Medulla oblongata (tissue), 1 donor: Measurements from ENCODE around the gene PCSK4.

Experiments
- DNase-seq: peaks from one replicate; pipeline ENCODE4 v3.0.0-alpha.2; 2015; ENCODE audit errors: extremely low spot score

PCSK4 gene

DNA sequence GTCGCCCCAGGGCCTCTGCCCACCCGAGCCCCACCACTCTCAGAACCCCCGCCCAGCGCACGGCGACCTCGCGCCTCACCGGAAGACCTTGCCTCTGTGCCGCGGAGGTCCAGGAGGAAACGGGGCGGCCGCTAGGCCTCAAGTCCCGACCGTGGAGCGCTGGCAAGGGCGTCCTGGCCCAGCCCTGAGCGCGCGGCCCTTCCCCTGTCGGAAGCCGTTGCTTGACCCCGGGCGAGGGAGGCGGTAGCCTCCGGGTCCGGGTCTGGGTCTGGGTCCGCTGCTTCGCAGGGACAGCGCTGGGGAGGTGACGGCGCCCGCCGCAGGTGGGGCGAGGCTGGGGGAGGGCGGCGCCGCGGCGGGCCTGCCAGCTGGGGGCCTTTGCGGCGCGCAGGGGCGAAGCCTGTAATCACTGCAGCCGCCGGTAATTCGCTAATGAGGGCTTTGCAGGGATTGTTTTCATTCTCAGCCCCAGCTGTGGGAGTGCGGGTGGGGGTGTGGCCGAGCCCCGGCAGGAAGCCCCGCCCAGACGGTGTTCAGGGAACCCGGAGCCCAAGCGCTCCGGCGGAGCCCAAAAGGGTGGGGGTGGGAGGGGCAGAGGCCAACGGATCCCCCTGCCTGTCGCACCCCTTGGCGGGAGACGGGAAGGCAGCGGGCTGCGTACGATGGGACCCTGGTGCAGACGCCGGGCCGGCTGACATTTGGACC is 19.7 kb downstream of the PCSK4 start:
- no peak for DNase-seq

DNA sequence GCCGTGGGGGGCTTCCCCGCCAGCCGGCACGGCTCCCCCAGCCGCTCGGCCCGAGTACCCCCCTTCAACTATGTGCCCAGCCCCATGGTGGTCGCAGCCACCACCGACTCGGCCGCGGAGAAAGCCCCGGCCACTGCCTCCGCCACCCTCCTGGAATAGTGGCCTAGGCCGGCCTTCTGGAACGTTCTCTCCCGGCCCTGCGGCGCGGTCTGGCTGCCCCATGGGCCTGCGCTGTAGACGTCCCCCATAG is 20.2 kb downstream of the PCSK4 start:
- DNase-seq = no peak

DNA sequence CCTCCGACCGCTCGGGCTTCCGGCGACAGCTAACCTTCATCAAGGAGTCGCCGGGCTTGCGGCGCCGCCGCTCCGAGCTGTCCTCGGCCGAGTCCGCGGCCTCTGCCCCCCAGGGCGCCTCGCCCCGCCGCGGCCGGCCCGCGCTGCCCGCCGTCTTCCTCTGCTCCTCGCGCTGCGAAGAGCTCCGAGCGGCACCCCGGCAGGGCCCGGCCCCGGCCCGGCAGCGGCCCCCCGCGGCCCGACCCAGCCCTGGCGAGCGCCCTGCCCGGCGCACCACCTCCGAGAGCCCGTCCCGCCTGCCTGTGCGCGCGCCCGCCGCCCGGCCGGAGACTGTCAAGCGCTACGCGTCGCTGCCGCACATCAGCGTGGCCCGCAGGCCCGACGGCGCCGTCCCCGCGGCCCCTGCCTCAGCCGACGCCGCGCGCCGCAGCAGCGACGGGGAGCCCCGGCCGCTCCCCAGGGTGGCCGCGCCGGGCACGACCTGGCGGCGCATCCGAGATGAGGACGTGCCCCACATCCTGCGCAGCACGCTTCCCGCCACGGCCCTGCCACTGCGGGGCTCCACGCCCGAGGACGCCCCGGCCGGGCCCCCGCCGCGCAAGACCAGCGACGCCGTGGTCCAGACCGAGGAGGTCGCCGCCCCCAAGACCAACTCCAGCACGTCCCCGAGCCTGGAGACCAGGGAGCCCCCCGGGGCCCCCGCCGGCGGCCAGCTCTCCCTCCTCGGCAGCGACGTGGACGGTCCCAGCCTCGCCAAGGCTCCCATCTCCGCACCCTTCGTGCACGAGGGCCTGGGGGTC is 20.7 kb downstream of the PCSK4 start:
- DNase-seq = no peak

DNA sequence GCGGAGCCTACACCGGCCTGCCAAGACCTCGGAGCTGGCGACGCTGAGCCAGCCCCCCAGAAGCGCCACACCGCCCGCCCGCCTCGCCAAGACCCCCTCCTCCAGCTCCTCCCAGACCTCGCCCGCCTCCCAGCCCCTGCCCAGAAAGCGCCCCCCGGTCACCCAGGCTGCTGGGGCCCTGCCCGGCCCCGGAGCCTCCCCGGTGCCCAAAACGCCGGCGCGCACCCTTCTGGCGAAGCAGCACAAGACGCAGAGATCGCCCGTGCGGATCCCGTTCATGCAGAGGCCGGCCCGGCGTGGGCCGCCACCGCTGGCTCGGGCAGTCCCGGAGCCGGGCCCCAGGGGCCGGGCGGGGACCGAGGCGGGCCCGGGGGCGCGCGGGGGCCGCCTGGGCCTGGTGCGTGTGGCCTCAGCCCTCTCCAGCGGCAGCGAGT is 21.3 kb downstream of the PCSK4 start:
- no peak for DNase-seq

DNA sequence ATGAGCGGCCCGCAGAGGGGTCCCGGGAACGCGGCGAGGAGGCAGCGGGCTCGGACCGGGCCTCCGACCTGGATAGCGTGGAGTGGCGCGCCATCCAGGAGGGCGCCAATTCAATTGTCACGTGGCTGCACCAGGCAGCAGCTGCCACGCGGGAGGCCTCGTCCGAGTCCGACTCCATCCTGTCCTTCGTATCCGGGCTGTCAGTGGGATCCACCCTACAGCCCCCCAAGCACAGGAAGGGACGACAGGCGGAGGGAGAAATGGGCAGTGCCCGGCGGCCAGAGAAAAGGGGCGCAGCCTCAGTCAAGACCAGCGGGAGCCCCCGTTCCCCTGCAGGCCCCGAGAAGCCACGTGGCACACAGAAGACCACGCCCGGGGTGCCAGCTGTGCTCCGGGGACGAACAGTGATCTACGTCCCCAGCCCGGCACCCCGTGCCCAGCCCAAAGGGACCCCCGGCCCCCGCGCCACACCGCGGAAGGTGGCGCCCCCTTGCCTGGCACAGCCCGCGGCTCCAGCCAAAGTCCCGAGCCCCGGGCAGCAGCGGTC is 21.8 kb downstream of the PCSK4 start:
- no peak for DNase-seq

DNA sequence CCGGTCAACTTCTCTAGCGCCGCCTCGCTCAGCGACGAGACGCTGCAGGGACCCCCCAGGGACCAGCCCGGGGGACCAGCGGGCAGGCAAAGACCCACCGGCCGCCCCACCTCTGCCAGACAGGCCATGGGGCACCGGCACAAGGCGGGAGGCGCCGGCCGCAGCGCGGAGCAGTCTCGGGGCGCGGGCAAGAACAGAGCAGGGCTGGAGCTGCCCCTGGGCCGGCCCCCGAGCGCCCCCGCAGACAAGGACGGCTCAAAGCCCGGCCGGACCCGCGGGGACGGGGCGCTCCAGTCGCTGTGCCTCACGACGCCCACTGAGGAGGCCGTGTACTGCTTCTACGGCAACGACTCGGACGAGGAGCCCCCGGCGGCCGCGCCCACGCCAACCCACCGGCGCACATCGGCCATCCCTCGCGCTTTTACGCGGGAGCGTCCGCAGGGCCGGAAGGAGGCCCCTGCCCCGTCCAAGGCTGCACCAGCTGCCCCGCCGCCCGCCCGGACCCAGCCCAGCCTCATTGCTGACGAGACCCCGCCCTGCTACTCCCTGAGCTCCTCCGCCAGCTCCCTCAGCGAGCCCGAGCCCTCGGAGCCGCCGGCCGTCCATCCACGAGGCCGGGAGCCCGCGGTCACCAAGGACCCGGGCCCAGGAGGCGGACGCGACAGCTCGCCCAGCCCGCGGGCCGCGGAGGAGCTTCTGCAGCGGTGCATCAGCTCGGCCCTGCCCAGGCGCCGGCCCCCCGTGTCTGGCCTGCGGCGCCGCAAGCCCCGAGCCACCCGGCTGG is 22.5 kb downstream of the PCSK4 start:
- no peak for DNase-seq

DNA sequence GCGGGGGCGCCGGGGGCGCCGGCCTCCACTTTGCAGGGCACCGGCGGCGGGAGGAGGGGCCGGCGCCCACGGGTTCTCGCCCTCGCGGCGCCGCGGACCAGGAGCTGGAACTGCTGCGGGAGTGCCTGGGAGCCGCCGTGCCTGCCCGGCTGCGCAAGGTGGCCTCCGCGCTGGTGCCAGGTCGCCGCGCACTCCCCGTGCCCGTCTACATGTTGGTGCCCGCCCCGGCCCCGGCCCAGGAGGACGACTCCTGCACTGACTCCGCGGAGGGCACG is 23.0 kb downstream of the PCSK4 start:
- no peak for DNase-seq

DNA sequence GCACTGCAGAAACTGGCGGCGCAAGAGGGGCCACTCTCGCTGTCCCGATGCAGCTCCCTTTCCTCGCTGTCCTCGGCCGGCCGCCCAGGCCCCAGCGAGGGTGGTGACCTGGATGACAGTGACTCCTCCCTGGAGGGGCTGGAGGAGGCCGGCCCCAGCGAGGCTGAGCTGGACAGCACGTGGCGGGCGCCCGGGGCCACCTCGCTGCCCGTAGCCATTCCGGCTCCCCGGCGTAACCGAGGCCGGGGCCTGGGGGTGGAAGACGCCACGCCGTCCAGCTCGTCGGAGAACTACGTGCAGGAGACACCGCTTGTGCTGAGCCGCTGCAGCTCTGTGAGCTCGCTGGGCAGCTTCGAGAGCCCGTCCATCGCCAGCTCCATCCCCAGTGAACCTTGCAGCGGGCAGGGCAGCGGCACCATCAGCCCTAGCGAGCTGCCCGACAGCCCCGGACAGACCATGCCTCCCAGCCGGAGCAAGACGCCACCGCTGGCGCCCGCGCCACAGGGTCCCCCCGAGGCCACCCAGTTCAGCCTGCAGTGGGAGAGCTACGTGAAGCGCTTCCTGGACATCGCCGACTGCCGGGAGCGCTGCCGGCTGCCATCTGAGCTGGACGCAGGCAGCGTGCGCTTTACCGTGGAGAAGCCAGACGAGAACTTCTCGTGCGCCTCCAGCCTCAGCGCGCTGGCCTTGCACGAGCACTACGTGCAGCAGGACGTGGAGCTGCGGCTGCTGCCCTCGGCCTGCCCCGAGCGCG is 23.5 kb downstream of the PCSK4 start:
- no peak for DNase-seq

DNA sequence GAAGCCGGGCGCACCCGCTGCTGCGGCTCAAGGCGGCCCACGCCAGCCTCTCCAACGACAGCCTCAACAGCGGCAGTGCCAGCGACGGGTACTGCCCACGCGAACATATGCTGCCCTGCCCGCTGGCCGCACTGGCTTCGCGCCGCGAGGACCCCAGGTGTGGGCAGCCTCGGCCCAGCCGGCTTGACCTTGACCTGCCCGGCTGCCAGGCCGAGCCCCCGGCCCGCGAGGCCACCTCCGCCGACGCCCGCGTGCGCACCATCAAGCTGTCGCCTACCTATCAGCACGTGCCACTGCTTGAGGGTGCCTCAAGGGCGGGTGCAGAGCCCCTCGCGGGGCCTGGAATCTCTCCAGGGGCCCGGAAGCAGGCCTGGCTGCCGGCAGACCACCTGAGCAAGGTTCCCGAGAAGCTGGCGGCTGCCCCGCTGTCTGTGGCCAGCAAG is 24.1 kb downstream of the PCSK4 start:
- no peak for DNase-seq

DNA sequence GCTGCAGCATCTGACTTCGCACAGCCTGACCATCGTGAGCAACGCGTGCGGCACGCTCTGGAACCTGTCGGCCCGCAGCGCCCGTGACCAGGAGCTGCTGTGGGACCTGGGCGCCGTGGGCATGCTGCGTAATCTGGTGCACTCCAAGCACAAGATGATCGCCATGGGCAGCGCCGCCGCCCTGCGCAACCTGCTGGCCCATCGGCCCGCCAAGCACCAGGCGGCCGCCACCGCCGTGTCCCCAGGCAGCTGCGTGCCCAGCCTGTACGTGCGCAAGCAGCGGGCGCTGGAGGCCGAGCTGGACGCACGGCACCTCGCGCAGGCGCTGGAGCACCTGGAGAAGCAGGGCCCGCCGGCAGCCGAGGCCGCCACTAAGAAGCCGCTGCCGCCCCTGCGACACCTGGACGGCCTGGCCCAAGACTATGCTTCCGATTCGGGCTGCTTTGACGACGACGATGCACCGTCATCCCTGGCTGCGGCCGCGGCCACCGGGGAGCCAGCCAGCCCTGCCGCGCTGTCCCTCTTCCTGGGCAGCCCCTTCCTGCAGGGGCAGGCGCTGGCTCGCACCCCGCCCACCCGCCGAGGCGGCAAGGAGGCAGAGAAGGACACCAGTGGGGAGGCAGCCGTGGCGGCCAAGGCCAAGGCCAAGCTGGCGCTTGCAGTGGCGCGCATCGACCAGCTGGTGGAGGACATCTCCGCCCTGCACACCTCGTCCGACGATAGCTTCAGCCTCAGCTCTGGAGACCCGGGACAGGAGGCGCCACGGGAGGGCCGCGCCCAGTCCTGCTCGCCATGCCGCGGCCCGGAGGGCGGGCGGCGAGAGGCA is 24.7 kb downstream of the PCSK4 start:
- DNase-seq = no peak

DNA sequence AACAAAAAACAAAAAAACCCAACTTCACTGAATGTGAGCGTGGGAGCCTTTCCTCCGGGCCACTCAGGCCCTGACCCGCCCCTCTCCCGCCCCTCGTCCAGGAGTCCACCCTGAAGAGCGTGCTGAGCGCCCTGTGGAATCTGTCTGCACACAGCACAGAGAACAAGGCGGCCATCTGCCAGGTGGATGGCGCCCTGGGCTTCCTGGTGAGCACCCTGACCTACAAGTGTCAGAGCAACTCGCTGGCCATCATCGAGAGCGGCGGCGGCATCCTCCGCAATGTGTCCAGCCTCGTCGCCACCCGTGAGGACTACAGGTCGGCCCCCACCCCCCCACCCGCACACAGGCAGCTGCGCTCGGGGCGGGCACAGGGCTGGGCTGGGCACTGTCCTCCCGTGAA is 28.3 kb downstream of the PCSK4 start:
- DNase-seq = no peak

DNA sequence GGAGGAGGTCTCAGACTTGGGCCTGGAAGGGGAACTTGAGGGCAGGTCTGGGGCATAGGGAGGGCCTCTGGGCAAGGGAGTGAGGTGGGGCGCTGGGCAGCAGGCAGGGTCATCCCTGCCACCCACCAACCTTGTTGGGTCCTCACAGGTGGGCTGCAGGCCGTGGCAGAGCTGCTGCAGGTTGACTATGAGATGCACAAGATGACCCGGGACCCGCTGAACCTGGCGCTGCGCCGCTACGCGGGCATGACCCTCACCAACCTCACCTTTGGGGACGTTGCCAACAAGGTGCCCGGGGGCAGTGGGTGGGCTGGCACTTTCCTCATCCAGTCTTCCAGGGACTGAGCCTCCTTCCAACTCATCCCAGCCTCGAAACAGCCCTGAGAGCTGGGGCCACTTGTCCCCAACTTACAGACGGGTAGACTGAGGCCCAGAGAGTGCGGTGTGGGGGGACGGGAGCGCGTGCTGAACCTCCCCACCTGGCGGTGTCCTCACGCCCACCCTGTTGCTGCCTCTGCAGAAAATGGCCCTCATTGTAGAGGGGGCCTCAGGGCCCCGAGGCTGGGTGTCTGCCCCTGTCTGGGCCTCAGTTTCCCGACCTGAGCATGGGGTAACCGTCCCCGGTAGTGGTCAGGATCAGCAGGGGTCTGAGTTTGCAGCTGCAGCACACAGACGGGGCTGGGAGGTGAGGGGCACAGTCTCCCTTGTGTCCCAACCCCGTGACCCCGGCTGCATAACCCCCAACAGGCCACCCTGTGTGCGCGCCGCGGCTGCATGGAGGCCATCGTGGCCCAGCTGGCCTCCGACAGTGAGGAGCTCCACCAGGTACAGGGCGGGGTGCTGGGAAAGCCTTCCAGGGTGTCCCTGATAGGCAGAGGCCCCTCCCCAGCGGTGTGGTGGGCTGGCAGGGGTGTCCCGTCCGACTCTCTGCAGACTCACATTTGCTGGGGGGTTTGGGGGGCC is 29.8 kb downstream of the PCSK4 start:
- no peak for DNase-seq

DNA sequence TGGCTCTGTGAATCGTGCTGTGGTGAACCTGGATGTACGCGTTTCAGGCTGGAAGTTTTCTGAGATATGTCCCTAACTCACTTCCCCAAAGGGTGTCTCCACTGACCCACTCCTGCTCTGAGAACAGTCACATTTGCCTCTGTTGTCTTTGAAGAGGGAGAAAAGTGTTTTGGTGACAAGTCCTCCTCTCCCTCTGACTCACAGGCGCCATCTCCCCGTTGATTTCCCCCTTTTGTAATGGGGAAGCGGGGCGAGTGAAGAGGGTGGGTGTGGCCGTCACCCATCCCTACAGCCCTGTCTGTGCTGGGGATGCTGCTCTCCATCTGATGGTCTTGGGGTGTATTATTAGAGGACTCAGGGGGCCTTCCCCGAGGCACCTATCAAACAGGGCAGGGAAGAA is 30.7 kb downstream of the PCSK4 start:
- DNase-seq = no peak

DNA sequence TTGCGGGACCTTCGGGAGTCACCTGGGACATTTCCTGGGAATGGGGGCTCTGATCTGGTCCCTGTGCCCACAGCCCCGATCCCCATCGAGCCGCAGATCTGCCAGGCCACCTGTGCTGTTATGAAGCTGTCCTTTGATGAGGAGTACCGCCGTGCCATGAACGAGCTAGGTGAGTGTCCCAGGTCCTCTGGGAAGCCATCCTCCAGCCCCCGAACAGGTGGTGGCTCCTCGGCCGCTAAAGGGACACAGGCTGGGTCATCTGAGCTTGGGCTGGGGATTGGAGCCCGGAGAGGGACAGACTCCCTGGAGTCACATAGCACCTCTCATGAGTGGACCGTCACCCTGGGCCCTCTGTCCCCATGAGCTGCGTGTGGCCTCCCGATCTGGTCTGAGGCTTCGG is 32.3 kb downstream of the PCSK4 start:
- DNase-seq = no peak

DNA sequence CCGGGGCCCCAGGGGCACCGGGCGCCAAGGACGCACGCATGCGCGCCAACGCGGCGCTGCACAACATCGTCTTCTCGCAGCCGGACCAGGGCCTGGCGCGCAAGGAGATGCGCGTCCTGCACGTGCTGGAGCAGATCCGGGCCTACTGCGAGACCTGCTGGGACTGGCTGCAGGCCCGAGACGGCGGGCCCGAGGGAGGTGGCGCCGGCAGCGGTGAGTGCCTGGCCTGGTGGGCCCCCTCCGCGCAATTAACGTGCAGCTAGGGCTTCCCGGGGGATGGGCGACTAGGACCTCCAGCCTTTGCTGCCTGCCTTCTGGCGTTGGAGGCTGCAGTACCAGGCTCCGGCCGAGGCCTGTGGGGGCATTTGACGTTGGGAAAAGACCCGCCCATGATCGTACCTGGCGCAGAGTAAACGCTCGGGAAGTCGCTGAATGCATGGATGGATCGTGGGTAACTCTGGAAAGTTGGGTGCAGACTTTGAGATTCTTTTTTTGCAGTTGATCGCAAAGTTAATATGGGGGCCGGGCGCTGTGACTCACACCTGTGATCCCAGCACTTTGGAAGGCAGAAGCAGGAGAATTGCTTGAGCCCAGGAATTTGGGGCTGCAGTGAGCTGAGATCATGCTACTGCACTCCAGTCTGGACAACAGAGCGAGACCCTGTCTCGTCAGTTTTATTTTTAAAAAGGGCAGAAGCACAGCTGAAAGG is 33.0 kb downstream of the PCSK4 start:
- no peak for DNase-seq

DNA sequence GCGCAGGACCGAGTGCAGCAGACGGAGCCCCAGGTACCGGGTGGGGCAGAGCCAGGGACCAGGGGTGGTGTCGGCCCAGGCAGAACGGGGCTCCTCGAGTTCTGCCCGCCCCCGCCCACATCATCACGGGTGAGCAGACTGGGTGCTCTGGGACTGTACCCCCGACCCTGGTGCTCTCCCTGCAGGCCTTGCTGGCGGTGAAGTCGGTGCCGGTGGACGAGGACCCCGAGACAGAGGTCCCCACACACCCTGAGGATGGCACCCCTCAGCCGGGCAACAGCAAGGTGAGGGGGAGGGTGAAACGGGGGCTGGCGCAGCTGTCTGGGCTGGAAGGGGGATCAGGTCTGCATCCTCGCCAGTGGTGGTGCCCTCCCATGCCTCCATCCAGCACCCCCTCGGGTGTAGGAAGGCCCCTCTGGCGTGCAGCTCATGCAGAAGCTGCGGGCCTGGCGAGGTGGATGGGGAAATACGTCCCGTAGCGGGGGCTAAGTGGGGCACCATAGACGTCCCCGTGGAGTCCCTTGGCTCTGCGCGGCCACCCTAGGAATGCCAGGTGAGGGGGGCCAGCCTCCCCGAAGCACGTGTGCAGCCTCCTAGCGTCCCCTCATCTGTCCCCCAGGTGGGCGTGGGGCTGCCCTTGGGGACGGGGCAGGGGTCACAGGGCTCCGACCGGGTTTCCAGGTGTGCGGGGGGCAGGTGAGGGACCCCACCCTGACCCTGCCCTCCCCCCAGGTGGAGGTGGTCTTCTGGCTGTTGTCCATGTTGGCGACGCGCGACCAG is 33.8 kb downstream of the PCSK4 start:
- no peak for DNase-seq

DNA sequence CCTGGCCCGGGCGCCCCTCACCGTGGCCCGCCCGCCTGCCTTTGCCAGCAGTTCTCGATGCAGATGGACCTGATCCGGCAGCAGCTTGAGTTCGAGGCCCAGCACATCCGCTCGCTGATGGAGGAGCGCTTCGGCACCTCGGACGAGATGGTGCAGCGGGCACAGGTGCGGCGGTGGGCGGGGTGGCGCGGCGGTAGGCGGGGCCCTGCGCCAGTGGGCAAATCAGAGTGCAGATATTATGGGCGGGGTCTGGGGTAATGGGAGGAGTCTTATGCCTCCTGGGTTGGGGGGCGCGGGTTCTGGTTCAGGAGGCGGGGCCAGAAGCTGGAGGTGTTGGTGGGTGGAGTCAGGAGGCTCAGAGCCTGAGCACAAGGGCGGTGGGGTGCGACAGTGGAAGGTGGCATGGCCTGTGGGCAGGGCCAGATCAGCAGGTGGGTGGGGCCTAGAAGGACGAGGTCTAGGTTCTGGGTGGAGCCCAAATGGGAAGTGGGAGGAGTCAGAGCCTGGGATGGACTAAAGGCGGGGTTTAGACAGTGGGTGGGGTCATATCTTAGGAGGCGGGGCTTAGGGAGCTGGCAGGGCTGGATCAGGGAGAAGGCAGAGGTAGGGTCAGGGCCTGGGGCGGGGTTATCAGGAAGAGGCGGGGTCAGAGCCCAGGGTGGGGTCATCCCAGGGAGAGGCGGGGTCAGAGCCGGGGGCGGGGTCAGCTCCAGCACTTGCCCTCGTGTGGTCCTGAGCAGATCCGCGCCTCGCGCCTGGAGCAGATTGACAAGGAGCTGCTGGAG is 34.6 kb downstream of the PCSK4 start:
- DNase-seq = peak; percentile 58

DNA sequence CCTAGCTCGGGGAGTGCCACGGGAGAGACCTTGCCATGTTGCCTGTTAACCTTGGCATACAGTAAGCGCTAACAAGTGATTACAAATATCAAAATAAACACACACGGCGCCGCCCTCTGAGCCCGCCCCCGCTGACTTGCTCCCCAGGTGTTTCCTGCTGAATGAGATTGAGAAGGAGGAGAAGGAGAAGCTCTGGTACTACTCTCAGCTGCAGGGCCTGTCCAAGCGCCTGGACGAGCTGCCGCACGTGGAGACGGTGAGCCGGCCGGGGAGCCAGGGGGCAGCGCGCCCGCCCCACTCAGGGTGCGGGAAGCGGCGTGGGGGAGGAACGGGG is 35.2 kb downstream of the PCSK4 start:
- DNase-seq = no peak
